ENCODE data around the gene DRD4. TPM values are rescaled to one million over a fixed set of nuclear protein-coding genes. Genes with fewer than 3 reads are reported as not detected.

Gene DRD4
- total and polyA plus RNA-seq, 2 of the 8 experiments (the other 6 are each of a cell fraction or from before 2014, with no cell fraction given): 3.4 to 4.9 TPM

DNA sequence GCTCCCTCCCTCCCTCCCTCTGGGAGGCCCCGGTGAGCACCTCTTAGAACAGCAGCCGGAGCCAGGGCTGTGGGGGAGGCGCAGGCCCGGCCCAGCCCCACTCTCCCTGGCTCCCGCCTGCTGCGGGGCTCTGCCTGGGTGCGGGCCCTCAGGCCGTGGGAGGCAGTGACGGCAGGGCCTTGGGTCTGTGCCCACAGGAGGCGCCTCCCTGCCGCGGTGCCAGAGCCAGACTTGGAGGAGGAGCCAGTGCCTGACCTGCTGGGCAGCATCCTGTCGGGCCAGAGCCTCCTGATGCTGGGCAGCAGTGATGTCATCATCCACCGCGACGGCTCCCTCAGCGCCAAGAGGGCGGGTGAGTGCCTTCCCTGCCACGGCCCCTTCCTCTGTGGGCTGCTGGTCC lies 30.8 kb upstream of the DRD4 start:
- H2BK20ac ChIP-seq (ENCODE audit: low read length): no peak overlapping the region
- DNase-seq (ENCODE audit: low read depth in 1 of 2, low spot score in 2 of 2) (no peak), FAIRE-seq (no peak)
- H3K56ac ChIP-seq (replicated peaks; ENCODE audit: insufficient read length, low read depth, low read length): no peak overlapping the region
- H3K4me2 ChIP-seq (ENCODE audit: insufficient read depth in 1 of 2, low read depth in 2 of 2, low read length in 2 of 2): no peak overlapping the region
- H3K4me3 ChIP-seq (ENCODE audit: extremely low read depth in 1 of 4, insufficient read depth in 2 of 4, low read depth in 3 of 4, low read length in 4 of 4): no peak overlapping the region
- no peak overlapping the region for H4K5ac ChIP-seq (ENCODE audit: insufficient read length, low read depth, low read length)
- peaks cover 34 to 84% (median 68%) of the 10 kb centered on the region in 4 experiments for H3K36me3 ChIP-seq (ENCODE audit: control insufficient read depth in 2 of 4, insufficient read depth in 4 of 4, low read length in 3 of 4)
- H4K20me1 ChIP-seq (replicated peaks in 1 of 2; ENCODE audit: control insufficient read depth in 1 of 2, insufficient read depth in 2 of 2, low read length in 2 of 2): peaks cover 9 to 24% of the 10 kb centered on the region in 2 experiments
- H3K4ac ChIP-seq (replicated peaks; ENCODE audit: insufficient read length, low read depth, low read length): no peak overlapping the region
- H3K23me2 ChIP-seq (ENCODE audit: low read depth, low read length): no peaks in the 10 kb centered on the region
- peak overlapping the region; percentile 24; the same call in 1 of the 2 replicates for H2BK5ac ChIP-seq (ENCODE audit: low read depth, low read length)
- H2AFZ ChIP-seq (ENCODE audit: low read length): no peak overlapping the region
- H3K27me3 ChIP-seq (replicated peaks in 1 of 4; ENCODE audit: control insufficient read depth in 3 of 4, extremely low read depth in 1 of 4, insufficient read depth in 3 of 4, low read length in 3 of 4): no peaks in the 10 kb centered on the region
- H3K14ac ChIP-seq (ENCODE audit: insufficient read length): no peak overlapping the region
- WGBS, 2 experiments (ENCODE audit: extremely low coverage in 1 of 2, insufficient coverage in 1 of 2, insufficient read length in 1 of 2, insufficient replicate concordance in 2 of 2, low coverage in 1 of 2, low lambda C conversion rate in 2 of 2, missing lambda C conversion rate in 1 of 2): 92% methylated on average over 13 of the region's 19 CpGs; no CpG with 5 or more reads in 1 of the 2 experiments
- CTCF ChIA-PET (ENCODE audit: partially characterized antibody): interaction anchor here (0.6 to 1.5 kb wide), 5 partner anchors 10 to 54 kb away, joined by 3 to 5 read pairs (median 4); partner anchors contain the start of gene IRF7
- H4K91ac ChIP-seq (replicated peaks; ENCODE audit: insufficient read length, low read length): no peak overlapping the region
- H2BK12ac ChIP-seq (ENCODE audit: low read depth, low read length): no peak overlapping the region
- H3K9ac ChIP-seq (replicated peaks in 1 of 4; ENCODE audit: extremely low read depth in 1 of 4, low read depth in 3 of 4, low read length in 3 of 4): no peak overlapping the region
- H2AK5ac ChIP-seq (ENCODE audit: low read depth, low read length): no peak overlapping the region
- POLR2A ChIA-PET (ENCODE audit: partially characterized antibody): interaction anchor here (1.5 kb wide), 1 partner anchor 17 kb away, joined by 5 read pairs; no protein-coding TSS in a partner anchor
- TF ChIP-seq JUN (IDR thresholded peaks at IDR 0.05; ENCODE audit: low read depth, low read length) (no peak), EGR1 (IDR thresholded peaks at IDR 0.05; ENCODE audit: borderline replicate concordance, low read depth, low read length) (no peak), SUZ12 (IDR thresholded peaks at IDR 0.05; ENCODE audit: low read length) (no peak), TAF7 (optimal IDR thresholded peaks at IDR 0.05; ENCODE audit: borderline replicate concordance, low read depth, low read length) (no peak)
- H3K9me3 ChIP-seq (ENCODE audit: insufficient read depth in 2 of 2, low read depth in 1 of 2, low read length in 1 of 2): no peaks in the 10 kb centered on the region
- no peak overlapping the region for H4K8ac ChIP-seq (ENCODE audit: extremely low read depth, insufficient read depth, low read length)
- H2BK120ac ChIP-seq (replicated peaks; ENCODE audit: low read depth, low read length): no peak overlapping the region
- no peaks in the 10 kb centered on the region for H3K79me2 ChIP-seq (ENCODE audit: control insufficient read depth in 1 of 2, insufficient read depth in 2 of 2, low read length in 2 of 2)
- H3K79me1 ChIP-seq (ENCODE audit: low read depth, low read length): peaks cover 7% of the 10 kb centered on the region; the same call in 1 of the 2 replicates
- H3K27ac ChIP-seq (ENCODE audit: low read depth, low read length): no peak overlapping the region
- H3K18ac ChIP-seq (ENCODE audit: extremely low read depth, low read length): no peak overlapping the region
- H2BK15ac ChIP-seq (ENCODE audit: low read length): no peak overlapping the region
- no peaks in the 10 kb centered on the region for H3K4me1 ChIP-seq (replicated peaks in 1 of 4; ENCODE audit: control insufficient read depth in 3 of 4, insufficient read depth in 4 of 4, low read length in 3 of 4)
- no peak overlapping the region for H3K23ac ChIP-seq (ENCODE audit: insufficient read length)

Measured in H1 (cell line).